ENCODE data around the gene DCDC2. TPM values are rescaled to one million over a fixed set of nuclear protein-coding genes. Genes with fewer than 3 reads are reported as not detected.
"Not testable (repeated sequence)": the region's sequence is repeated elsewhere in the genome, so short reads cannot be mapped to it uniquely, and the experiment has no call there.

DCDC2 gene
- total and polyA plus RNA-seq, 2 donors from 2014 or later: 22.1 to 110 TPM

- TF ChIP-seq CTCF (IDR thresholded peaks at IDR 0.05; ENCODE audit: borderline replicate concordance, extremely low read depth, insufficient read depth): no peak
- Histone ChIP-seq H3K36me3 (ENCODE audit: control insufficient read depth in 2 of 3, insufficient read depth in 3 of 3, low read length in 3 of 3) (no peaks in the 10 kb centered on the region), H3K4me1 (ENCODE audit: control insufficient read depth in 2 of 3, insufficient read depth in 2 of 3, low read depth in 1 of 3, low read length in 3 of 3) (peaks cover 2 to 8% (median 2%) of the 10 kb centered on the region in 3 donors), H3K27ac (ENCODE audit: low read depth in 2 of 2, low read length in 2 of 2) (no peak overlapping the region), H3K4me3 (ENCODE audit: low read length in 3 of 3) (no peak overlapping the region), H3K9ac (ENCODE audit: low read length in 3 of 3) (no peak overlapping the region), H3K27me3 (ENCODE audit: control insufficient read depth, insufficient read depth, low read length) (no peaks in the 10 kb centered on the region), H3K9me3 (ENCODE audit: control insufficient read depth in 2 of 3, insufficient read depth in 1 of 3, low read length in 3 of 3) (no peaks in the 10 kb centered on the region)
- intact Hi-C loops (cut with DNase I): no loop called here
- DNase-seq (no peak), FAIRE-seq (no peak)
Measured at GRCh38 chr6:24306038-24306437, 51.8 kb downstream of the DCDC2 start.

- intact Hi-C loops (cut with DNase I): no loop called here
- peaks cover 0 to 5% (median 0%) of the 10 kb centered on the region in 3 donors for H3K36me3 ChIP-seq (ENCODE audit: control insufficient read depth in 2 of 3, insufficient read depth in 3 of 3, low read length in 3 of 3)
- H3K4me3 ChIP-seq (ENCODE audit: low read length in 3 of 3): no peak overlapping the region
- no peaks in the 10 kb centered on the region for H3K27me3 ChIP-seq (ENCODE audit: control insufficient read depth, insufficient read depth, low read length)
- H3K27ac ChIP-seq (ENCODE audit: low read depth in 2 of 2, low read length in 2 of 2): no peak overlapping the region
- no peak for DNase-seq
- FAIRE-seq: no peak
- no peak overlapping the region for H3K9ac ChIP-seq (ENCODE audit: low read length in 3 of 3)
- H3K9me3 ChIP-seq (ENCODE audit: control insufficient read depth in 2 of 3, insufficient read depth in 1 of 3, low read length in 3 of 3): peaks cover 0 to 4% (median 1%) of the 10 kb centered on the region in 3 donors
- no peak for TF ChIP-seq CTCF (IDR thresholded peaks at IDR 0.05; ENCODE audit: borderline replicate concordance, extremely low read depth, insufficient read depth)
- peaks cover 0 to 2% (median 0%) of the 10 kb centered on the region in 3 donors for H3K4me1 ChIP-seq (ENCODE audit: control insufficient read depth in 2 of 3, insufficient read depth in 2 of 3, low read depth in 1 of 3, low read length in 3 of 3)
Measured at GRCh38 chr6:24296944-24297343, 60.9 kb downstream of the DCDC2 start.

GRCh38 chr6:24293852-24294251 is 64.0 kb downstream of the DCDC2 start:
- FAIRE-seq; H3K36me3 ChIP-seq (ENCODE audit: control insufficient read depth in 2 of 3, insufficient read depth in 3 of 3, low read length in 3 of 3); H3K9me3 ChIP-seq (ENCODE audit: control insufficient read depth in 2 of 3, insufficient read depth in 1 of 3, low read length in 3 of 3); H3K4me3 ChIP-seq (ENCODE audit: low read length in 3 of 3); intact Hi-C loops (cut with DNase I); H3K27me3 ChIP-seq (ENCODE audit: control insufficient read depth, insufficient read depth, low read length); H3K27ac ChIP-seq (ENCODE audit: low read depth in 2 of 2, low read length in 2 of 2); DNase-seq; H3K9ac ChIP-seq (ENCODE audit: low read length in 3 of 3); H3K4me1 ChIP-seq (ENCODE audit: control insufficient read depth in 2 of 3, insufficient read depth in 2 of 3, low read depth in 1 of 3, low read length in 3 of 3): not testable (repeated sequence)

DNA sequence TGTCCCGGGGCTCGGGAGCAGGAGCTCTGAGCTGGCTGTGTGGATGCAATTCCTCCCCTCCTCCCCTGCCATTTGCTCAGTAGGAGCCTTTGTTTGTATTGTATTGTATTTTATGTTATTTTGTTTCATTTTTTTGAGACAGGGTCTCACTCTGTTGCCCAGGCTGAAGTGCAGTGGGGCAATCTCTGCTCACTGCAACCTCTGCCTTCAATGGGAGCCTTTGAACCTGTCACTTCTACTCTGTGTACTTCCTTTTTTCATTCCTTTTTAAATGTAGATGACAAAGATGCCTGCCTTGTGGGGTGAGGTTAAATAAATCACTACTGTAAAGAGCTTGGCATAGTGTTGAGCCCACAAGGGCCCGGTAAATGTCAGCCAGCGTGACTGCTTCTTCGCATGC is 70.6 kb downstream of the DCDC2 start:
- intact Hi-C loops (cut with DNase I): no loop called here
- Histone ChIP-seq H3K36me3 (ENCODE audit: control insufficient read depth in 2 of 3, insufficient read depth in 3 of 3, low read length in 3 of 3) (peaks cover 0 to 5% (median 0%) of the 10 kb centered on the region in 3 donors), H3K27ac (ENCODE audit: low read depth in 2 of 2, low read length in 2 of 2) (no peak overlapping the region), H3K4me3 (ENCODE audit: low read length in 3 of 3) (no peak overlapping the region), H3K4me1 (ENCODE audit: control insufficient read depth in 2 of 3, insufficient read depth in 2 of 3, low read depth in 1 of 3, low read length in 3 of 3) (peaks cover 6 to 10% (median 9%) of the 10 kb centered on the region in 3 donors), H3K9ac (ENCODE audit: low read length in 3 of 3) (no peak overlapping the region), H3K27me3 (ENCODE audit: control insufficient read depth, insufficient read depth, low read length) (no peaks in the 10 kb centered on the region), H3K9me3 (ENCODE audit: control insufficient read depth in 2 of 3, insufficient read depth in 1 of 3, low read length in 3 of 3) (no peaks in the 10 kb centered on the region)
- DNase-seq (no peak), FAIRE-seq (no peak)
- TF ChIP-seq CTCF (IDR thresholded peaks at IDR 0.05; ENCODE audit: borderline replicate concordance, extremely low read depth, insufficient read depth): no peak

Measured in kidney (tissue), 14 donors.